ENCODE results near the gene PRRG1. TPM values are rescaled to one million over a fixed set of nuclear protein-coding genes. Genes with fewer than 3 reads are reported as not detected.

Gene PRRG1
- total RNA-seq, 1 experiment from 2014 or later: 12.8 TPM

DNA sequence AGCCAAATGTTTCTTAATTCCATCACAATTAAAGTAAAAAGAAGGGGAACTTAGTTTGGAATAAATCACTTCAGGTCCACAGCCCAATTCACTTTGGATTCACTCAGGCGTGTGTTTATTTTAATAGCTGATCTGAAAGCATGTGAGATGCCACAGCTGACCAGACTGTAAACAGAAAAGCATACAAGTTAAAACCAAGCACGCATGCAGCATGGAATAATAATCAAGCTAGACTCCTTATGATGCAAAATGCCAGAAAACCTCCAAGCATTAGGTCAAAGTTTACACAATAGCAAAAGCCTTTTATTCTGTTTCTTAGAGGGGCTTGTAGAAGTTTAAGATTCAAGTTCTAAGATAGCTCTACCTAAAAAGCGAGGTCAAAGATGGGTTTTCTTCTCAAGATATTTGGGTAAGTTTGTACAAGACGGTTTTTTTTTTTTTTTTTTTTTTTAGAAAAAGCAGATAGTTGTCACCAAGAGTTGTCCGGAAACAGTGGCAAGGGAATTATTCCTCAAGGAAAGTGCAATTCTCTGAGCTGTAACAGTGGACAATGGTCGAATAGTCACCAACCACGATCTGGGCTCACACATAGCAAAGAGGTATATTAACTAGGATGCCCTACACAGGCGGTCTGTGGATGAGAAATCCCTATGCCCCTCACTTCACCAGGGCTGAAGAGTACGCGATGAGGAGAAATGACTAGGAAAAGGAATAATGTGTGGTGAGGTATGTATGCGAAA, 763 bp upstream of the PRRG1 start:
- ATAC-seq (peak; percentile 22), DNase-seq (peak; percentile 10)
- no peak for TF ChIP-seq EZH2 (IDR thresholded peaks at IDR 0.05; ENCODE audit: low read length, unreplicated experiment)
- no peak for TF ChIP-seq CTCF (conservative IDR thresholded peaks at IDR 0.05; ENCODE audit: low read depth, low read length)
- no peak for TF ChIP-seq EZH2phosphoT487 (IDR thresholded peaks at IDR 0.05; ENCODE audit: borderline replicate concordance, low read length)
- Histone ChIP-seq H3K9me3 (ENCODE audit: low read length) (no peaks in the 10 kb centered on the region), H3F3A (ENCODE audit: low read length, unreplicated experiment) (no peaks in the 10 kb centered on the region), H3K4me2 (ENCODE audit: low read length) (peak overlapping the region; percentile 95), H3K27me3 (ENCODE audit: low read length) (no peaks in the 10 kb centered on the region), H3K27ac (ENCODE audit: low read length) (no peak overlapping the region), H3K79me2 (ENCODE audit: low read length) (peaks cover 34% of the 10 kb centered on the region), H4K20me1 (ENCODE audit: low read length) (peaks cover 9% of the 10 kb centered on the region; the same call in 1 of the 2 replicates), H3K36me3 (ENCODE audit: low read depth, low read length) (no peaks in the 10 kb centered on the region), H3K9me2 (replicated peaks; ENCODE audit: low read length) (no peaks in the 10 kb centered on the region), H3K4me3 (ENCODE audit: low read length) (peak overlapping the region; percentile 98), H2AFZ (ENCODE audit: low read length) (peak overlapping the region; percentile 99), H3K4me1 (ENCODE audit: insufficient read depth, low read length) (peaks cover 9% of the 10 kb centered on the region), H3K9ac (ENCODE audit: low read length) (peak overlapping the region; percentile 21; the same call in 1 of the 2 replicates)
- BruUV-seq (replicated peaks): no TSS peak
- ChIA-PET POLR2A (ENCODE audit: unreplicated experiment) (no interaction called here), CTCF (interaction anchor here (0.6 kb wide), 1 partner anchor 107 kb away, joined by 7 read pairs; no protein-coding TSS in a partner anchor)
- intact Hi-C loops (cut with micrococcal nuclease): no loop called here

- CTCF ChIA-PET: interaction anchor here (0.6 kb wide), 1 partner anchor 106 kb away, joined by 7 read pairs; no protein-coding TSS in a partner anchor
- ATAC-seq: peak; percentile 32; the same call in 1 of the 2 replicates
Observed at GRCh38 chrX:37348971-37349220, 268 bp upstream of the PRRG1 start.

More at GRCh38 chrX:37348971-37349220, 268 bp upstream of the PRRG1 start:
- H3K9me3 ChIP-seq (ENCODE audit: low read length): no peaks in the 10 kb centered on the region
- no peaks in the 10 kb centered on the region for H3F3A ChIP-seq (ENCODE audit: low read length, unreplicated experiment)
- no TSS peak for BruUV-seq (replicated peaks)
- DNase-seq: no peak
- intact Hi-C loops (cut with micrococcal nuclease): no loop called here
- peaks cover 39% of the 10 kb centered on the region for H3K79me2 ChIP-seq (ENCODE audit: low read length)
- peak overlapping the region; percentile 98 for H3K4me3 ChIP-seq (ENCODE audit: low read length)
- peak overlapping the region; percentile 99 for H2AFZ ChIP-seq (ENCODE audit: low read length)
- H3K4me1 ChIP-seq (ENCODE audit: insufficient read depth, low read length): peaks cover 9% of the 10 kb centered on the region
- peaks cover 9% of the 10 kb centered on the region; the same call in 1 of the 2 replicates for H4K20me1 ChIP-seq (ENCODE audit: low read length)
- peak overlapping the region; percentile 21; the same call in 1 of the 2 replicates for H3K9ac ChIP-seq (ENCODE audit: low read length)
- H3K36me3 ChIP-seq (ENCODE audit: low read depth, low read length): no peaks in the 10 kb centered on the region
- peak overlapping the region; percentile 95 for H3K4me2 ChIP-seq (ENCODE audit: low read length)
- no peak overlapping the region for H3K27ac ChIP-seq (ENCODE audit: low read length)
- no peaks in the 10 kb centered on the region for H3K27me3 ChIP-seq (ENCODE audit: low read length)
- POLR2A ChIA-PET (ENCODE audit: unreplicated experiment): no interaction called here
- TF ChIP-seq EZH2 (IDR thresholded peaks at IDR 0.05; ENCODE audit: low read length, unreplicated experiment) (no peak), CTCF (conservative IDR thresholded peaks at IDR 0.05; ENCODE audit: low read depth, low read length) (no peak), EZH2phosphoT487 (IDR thresholded peaks at IDR 0.05; ENCODE audit: borderline replicate concordance, low read length) (no peak)
- H3K9me2 ChIP-seq (replicated peaks; ENCODE audit: low read length): no peaks in the 10 kb centered on the region

All from PC-3 (cell line).